Hematopoietic multipotent progenitor cell treated with erythropoietin and hydrocortisone succinate and interleukin-3 and kit ligand, for 6 days (in vitro differentiated cells): ENCODE data around the gene MYBPC3.
A peak's percentile ranks its signal among the peaks of the same experiment; 100 is the strongest.

Experiments used
- DNase-seq: peaks from one replicate; pipeline ENCODE4 v3.0.0-alpha.2; 2015

The MYBPC3 gene

DNA sequence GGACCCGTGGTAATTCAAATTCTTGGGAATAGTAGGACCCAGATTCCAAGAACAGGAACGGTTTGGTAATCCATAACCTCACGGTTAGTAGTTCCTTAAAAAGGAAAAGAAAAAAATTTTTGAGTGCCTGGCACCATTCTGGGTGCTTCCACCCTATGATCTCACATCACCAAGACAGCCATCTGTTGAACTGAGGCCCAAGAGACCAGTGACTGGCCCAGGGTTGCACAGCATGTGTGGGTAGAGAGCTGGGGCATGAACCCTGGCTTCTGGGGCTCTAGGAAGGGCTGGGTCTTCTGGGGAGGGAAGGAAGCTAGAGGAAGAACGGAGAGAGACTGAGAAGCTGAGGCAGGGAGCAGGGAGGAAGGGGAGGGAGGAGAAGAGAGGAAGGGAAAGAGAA is 30.6 kb upstream of the MYBPC3 start:
- no peak for DNase-seq

DNA sequence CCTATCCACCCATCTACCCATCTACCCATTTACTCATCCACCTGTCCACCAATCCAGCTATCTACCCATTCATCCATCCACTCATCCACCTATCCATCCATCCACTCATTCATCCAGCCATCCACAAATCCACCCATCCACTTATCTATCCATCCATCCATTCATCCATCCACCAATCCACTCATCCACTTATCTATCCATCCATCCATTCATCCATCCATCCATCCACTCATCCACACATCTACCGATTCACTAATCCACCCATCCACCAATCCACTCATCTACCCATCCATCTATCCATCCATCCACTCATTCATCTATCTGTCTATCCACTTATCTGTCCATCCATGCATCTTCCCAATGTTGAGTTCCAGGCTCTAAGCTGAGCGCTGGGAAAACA is 27.6 kb upstream of the MYBPC3 start:
- no peak for DNase-seq

GRCh38 chr11:47379317-47379716 is 26.8 kb upstream of the MYBPC3 start:
- no peak for DNase-seq

DNA sequence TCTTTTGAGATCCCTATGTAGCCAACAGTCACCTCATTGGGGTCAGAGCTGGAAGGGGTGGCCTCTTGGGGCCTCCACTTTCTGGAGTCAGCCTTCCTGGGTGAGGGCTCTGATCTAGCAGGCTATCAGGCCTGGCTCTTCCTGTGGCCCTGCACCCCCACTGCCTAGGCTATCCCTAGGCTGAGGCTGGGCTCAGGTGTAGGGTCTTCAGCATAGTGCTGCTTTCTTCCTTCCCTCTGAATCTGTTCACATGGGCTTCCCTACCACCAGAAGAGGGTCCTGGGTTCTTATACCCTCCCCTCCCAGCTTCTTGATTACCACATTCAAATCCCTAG is 26.3 kb upstream of the MYBPC3 start:
- DNase-seq: no peak

DNA sequence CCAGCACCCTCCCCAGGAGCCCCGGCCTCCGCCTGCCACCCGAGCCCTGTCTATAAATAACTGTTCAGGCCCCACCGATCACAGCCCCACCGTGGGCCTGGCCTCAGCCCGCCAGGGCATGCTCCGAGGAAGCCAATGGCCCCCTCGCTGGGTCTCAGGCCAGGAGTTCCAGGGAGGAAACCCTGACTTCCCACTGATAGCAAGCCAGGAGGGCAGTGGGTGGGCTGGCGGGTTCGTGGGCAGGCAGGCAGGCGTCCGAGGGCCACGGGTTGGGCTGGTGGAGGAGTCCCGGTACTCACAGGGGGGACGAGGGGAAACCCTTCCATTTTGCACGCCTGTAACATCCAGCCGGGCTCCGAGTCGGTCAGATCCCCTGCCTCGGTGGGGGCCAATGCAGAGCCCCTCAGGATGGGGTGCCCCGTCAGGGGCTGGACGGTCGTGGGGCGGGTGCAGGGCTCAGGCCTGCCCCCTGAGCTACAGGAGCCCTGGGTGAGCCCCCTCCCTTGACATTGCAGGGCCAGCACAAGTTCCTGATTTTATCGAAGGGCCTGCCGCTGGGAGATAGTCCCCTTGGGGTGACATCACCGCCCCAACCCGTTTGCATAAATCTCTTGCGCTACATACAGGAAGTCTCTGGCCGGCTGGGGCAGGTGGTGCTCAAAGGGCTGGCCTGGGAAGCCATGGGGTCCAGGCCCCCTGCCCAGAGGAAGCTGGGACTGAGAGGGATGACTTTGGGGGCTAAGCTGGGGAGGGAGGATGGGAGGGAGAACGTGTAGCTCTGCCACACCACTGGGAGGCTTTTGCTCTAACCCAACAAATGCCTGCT is 25.7 kb upstream of the MYBPC3 start, which contains the start of gene SPI1:
SPI1 (minus strand) TSS at position 538 of the 826 bp plus-strand sequence; CDS start at position 344, 194 bp downstream.
- DNase-seq: peak; percentile 97

GRCh38 chr11:47377571-47378009 is 25.1 kb upstream of the MYBPC3 start:
- peak; percentile 67 for DNase-seq

DNA sequence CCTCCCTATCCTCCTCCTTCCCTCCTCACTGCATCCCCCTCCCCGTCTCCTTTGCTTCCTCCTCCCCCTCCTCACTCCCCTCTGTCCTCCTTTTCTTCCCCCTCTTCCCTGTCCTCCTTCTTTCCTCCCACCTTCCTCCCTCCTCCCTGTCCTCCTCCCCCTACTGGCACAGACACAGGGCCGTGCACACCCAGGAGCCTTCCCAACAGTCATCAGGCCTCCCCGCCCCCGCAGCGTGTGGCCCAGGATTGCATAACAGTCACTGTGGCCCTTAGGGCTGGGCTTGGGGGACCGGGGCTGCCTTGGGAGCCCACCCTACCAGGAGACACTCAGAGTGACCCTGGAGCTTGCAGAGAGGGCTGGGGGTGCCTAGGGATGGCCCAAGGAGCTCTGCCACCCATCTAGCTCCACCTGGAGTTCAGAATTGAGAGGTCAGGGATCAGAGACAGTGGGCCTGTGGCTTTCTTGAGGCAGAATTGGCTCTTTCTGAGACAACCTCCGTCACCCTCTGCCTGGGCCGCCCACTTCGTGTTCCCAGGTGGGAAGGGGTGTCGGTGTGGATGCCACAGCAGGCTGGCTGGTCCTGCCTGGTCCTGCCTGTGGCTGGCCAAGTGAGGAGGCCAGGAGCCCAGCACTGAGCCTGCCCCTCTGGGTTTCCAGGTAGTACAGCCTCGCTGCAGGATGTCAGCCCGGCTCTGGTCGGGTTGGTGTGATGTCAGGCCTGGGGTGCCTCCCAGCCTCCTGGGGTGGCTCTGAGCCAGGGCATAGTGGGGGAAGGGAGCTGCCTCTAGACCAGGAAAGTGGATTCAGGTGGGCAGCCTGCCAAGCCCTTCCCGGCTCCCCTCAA is 24.2 kb upstream of the MYBPC3 start:
- peak; percentile 74 for DNase-seq

- DNase-seq: no peak
Observed at GRCh38 chr11:47376107-47376524, 23.6 kb upstream of the MYBPC3 start.

- no peak for DNase-seq
Observed at GRCh38 chr11:47375546-47376085, 23.1 kb upstream of the MYBPC3 start.

DNA sequence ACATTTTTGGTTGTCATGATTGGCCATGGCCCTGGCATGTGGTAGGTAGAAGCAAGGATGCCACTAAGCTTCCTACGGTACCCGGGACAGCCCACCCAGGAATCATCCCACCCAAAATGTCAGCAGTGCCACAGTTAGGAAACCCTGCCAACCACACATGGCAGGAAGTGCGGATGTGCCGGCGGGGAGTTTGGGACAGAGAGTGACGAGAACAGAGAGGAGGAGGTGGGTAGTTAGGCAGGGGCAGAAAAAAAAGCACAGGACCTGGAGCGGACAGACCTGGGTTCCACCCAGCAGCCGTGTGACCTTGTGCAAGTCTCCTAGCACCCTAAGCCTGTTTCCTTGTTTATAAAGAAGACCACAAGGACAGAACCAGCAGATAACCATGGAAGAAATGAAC is 22.5 kb upstream of the MYBPC3 start:
- no peak for DNase-seq

GRCh38 chr11:47374720-47375019 is 22.2 kb upstream of the MYBPC3 start:
- no peak for DNase-seq

- DNase-seq: peak; percentile 88
Observed at GRCh38 chr11:47373876-47374719, 21.6 kb upstream of the MYBPC3 start.

GRCh38 chr11:47372422-47372821 is 19.9 kb upstream of the MYBPC3 start:
- DNase-seq: no peak

DNA sequence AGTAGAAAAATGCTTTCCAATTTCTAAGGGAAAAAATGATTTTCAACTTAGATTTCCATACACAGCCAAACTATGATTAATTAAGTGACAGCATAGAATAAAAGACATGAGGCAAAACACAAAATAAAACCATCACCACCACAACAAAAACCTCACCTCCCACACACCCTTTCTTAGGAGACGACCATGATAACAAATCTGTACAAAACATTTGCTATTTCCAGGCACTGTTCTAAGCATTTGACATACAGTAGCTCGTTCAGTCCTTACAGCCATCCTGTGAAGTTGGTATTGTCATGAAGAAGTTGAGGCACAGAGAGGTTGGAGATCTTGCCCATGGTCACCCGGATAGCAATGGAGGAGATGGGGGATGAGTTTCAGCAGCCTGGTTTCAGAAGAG is 17.2 kb upstream of the MYBPC3 start:
- no peak for DNase-seq

GRCh38 chr11:47366020-47366490 is 13.6 kb upstream of the MYBPC3 start:
- DNase-seq: no peak

DNA sequence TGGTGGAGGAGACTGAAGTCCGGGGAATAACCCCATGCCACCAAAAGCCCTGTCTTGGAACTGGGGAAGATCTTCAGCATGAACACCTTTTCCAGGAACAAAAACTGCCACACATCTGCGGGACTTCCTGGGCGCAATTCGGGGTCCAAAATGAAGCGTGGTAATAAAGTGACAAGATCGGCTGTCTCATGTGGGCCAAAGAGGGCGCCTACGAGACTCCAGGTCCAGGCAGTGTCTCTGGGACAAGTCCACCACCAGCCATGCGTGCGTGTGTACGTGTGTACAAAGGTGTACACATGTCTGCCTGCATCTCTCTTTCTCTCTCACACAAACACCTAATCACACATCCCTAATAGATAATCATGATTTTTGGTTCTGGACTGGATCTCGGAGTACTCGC is 8.9 kb upstream of the MYBPC3 start:
- DNase-seq: no peak

DNA sequence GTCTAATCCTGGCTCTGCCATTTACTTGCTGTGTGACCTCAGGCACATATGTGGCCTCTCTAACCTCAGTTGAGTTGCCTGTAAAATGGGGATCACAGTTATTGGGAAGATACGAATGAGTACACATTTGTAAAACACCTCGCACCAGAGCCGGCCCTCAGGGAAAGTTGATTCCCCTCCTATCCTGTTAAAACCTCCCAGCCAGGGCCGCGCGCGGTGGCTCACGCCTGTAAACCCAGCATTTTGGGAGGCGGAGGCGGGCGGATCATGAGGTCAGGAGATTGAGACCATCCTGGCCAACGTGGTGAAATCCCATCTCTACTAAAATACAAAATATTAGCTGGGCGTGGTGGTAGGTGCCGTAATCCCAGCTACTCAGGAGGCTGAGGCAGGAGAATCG is 7.8 kb upstream of the MYBPC3 start:
- no peak for DNase-seq

GRCh38 chr11:47359586-47359985 is 7.1 kb upstream of the MYBPC3 start:
- peak; percentile 66 for DNase-seq

GRCh38 chr11:47359162-47359561 is 6.7 kb upstream of the MYBPC3 start:
- DNase-seq: no peak

GRCh38 chr11:47358731-47359051 is 6.2 kb upstream of the MYBPC3 start:
- no peak for DNase-seq

- no peak for DNase-seq
Observed at GRCh38 chr11:47357985-47358730, 5.7 kb upstream of the MYBPC3 start.

DNA sequence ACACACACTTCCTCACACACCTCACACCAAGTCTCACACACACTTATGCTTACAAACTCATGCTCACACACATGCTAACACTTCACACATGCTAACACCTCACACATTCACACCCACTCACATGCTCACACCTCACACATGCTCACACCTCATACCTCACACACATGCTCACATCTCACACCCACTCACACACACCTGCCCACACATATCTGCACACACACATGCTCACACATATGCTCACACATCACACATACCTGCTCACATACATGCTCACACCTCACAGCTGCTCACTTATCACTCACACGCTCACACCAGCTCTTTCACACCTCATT is 4.5 kb upstream of the MYBPC3 start:
- no peak for DNase-seq
